Upper lobe of left lung (tissue), 4 donors: ENCODE data around the gene DR1.

Experiments used
- EP300 ChIP-seq, 4 donors: sonication (generic); formaldehyde crosslinking; IDR thresholded peaks; one replicate each; pipeline ENCODE4 v1.5.1; 2017; ENCODE audit warnings: antibody characterized with exemption in 4 of 4, control low read depth in 2 of 4
- POLR2A ChIP-seq, 4 donors: fragments of 450-650 bp; IDR thresholded peaks; one replicate each; pipeline ENCODE4 v1.5.1; 2016 to 2017; ENCODE audit warnings: antibody characterized with exemption in 4 of 4, mild to moderate bottlenecking in 2 of 4
- TF ChIP-seq, protein P1 (sequence below), 6 experiments: fragments of 450-650 bp in 4 of 6; fragments of 200-600 bp in 2 of 6; sonication (generic) in 2 of 6; IDR thresholded peaks; one replicate each; pipeline ENCODE4 v1.5.1; 2016 to 2019; ENCODE audit warnings: antibody characterized with exemption in 6 of 6

DNA sequence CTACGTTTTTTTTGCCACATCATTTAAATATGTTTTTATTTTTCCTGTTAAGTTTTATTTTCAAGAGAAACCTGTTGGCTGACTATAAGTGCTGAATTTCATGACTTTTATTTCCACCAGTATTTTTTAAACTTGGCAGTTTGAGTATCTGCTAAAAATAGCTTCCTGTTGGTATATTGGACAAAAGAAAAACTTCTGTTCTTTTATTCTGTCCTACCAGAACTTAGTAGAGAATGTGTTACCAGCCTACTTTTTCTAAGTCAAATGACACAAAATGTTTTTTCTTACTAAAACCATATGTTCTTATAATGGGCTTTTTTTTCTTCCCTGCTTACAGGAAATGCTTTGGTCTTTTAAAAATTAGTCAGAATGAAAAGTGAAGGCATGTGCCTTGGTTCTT lies 7.6 kb downstream of the DR1 start:
- TF ChIP-seq POLR2A (IDR thresholded peaks at IDR 0.05) (no peak), EP300 (IDR thresholded peaks at IDR 0.05) (no peak)
- TF ChIP-seq, protein P1, sequence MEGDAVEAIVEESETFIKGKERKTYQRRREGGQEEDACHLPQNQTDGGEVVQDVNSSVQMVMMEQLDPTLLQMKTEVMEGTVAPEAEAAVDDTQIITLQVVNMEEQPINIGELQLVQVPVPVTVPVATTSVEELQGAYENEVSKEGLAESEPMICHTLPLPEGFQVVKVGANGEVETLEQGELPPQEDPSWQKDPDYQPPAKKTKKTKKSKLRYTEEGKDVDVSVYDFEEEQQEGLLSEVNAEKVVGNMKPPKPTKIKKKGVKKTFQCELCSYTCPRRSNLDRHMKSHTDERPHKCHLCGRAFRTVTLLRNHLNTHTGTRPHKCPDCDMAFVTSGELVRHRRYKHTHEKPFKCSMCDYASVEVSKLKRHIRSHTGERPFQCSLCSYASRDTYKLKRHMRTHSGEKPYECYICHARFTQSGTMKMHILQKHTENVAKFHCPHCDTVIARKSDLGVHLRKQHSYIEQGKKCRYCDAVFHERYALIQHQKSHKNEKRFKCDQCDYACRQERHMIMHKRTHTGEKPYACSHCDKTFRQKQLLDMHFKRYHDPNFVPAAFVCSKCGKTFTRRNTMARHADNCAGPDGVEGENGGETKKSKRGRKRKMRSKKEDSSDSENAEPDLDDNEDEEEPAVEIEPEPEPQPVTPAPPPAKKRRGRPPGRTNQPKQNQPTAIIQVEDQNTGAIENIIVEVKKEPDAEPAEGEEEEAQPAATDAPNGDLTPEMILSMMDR (IDR thresholded peaks at IDR 0.05), result no peak
